Glutamatergic neuron (in vitro differentiated cells): ENCODE data around the gene ISG15. TPM values are rescaled to one million over a fixed set of nuclear protein-coding genes. Genes with fewer than 3 reads are reported as not detected.
A peak's percentile ranks its signal among the peaks of the same experiment; 100 is the strongest.

Source experiments
- DNase-seq: peaks from one replicate; pipeline ENCODE4 v3.0.0; 2022
- H3K27ac Mint-ChIP-seq: one replicate; pipeline ENCODE4 v1.8.0; 2020; ENCODE audit warnings: mild to moderate bottlenecking, mixed read lengths, inconsistent platforms; ENCODE audit not compliant: unreplicated experiment
- H3K27me3 Mint-ChIP-seq: one replicate; pipeline ENCODE4 v1.8.0; 2020; ENCODE audit warnings: mild to moderate bottlenecking, moderate library complexity, mixed read lengths, inconsistent platforms; ENCODE audit not compliant: unreplicated experiment
- H3K36me3 Mint-ChIP-seq: one replicate; pipeline ENCODE4 v1.8.0; 2020; ENCODE audit warnings: mild to moderate bottlenecking, mixed read lengths, inconsistent platforms; ENCODE audit not compliant: unreplicated experiment
- H3K4me1 Mint-ChIP-seq: one replicate; pipeline ENCODE4 v1.8.0; 2020; ENCODE audit warnings: mild to moderate bottlenecking, low read depth, mixed read lengths, inconsistent platforms; ENCODE audit not compliant: unreplicated experiment
- H3K4me3 Mint-ChIP-seq: one replicate; pipeline ENCODE4 v1.8.0; 2020; ENCODE audit warnings: mild to moderate bottlenecking, mixed read lengths, inconsistent platforms; ENCODE audit not compliant: unreplicated experiment
- H3K9me3 Mint-ChIP-seq: one replicate; pipeline ENCODE4 v1.8.0; 2020; ENCODE audit warnings: mild to moderate bottlenecking, moderate library complexity, mixed read lengths, inconsistent platforms; ENCODE audit not compliant: unreplicated experiment
- CTCF ChIP-seq: fragments of 200-600 bp; sonication (generic); IDR thresholded peaks from one replicate; pipeline ENCODE4 v1.5.0; 2021; ENCODE audit not compliant: partially characterized antibody, unreplicated experiment
- total RNA-seq: library from RNA; stranded (reverse); fragmentation: NEBNext Ultra II Directional; extraction: Animal tissue kit (Norgen Biotek cat#: 25700); gene quantifications from one replicate; pipeline ENCODE4 v1.2.1, GENCODE V29; 2021; ENCODE audit not compliant: unreplicated experiment

ISG15 gene
- total RNA-seq, 1 donor from 2014 or later = 18.4 TPM

- no peak for DNase-seq
- Mint-ChIP-seq H3K27me3 (peaks cover 18% of the 10 kb centered on the region), H3K4me3 (no peak overlapping the region), H3K9me3 (peaks cover 15% of the 10 kb centered on the region), H3K27ac (peak overlapping the region; percentile 33), H3K36me3 (peaks cover 7% of the 10 kb centered on the region), H3K4me1 (no peaks in the 10 kb centered on the region)
- no peak for TF ChIP-seq CTCF
Observed at GRCh38 chr1:1052003-1052840, 38.9 kb downstream of the ISG15 start.

GRCh38 chr1:1053022-1053421 is 39.7 kb downstream of the ISG15 start:
- Mint-ChIP-seq H3K27me3 (peaks cover 20% of the 10 kb centered on the region), H3K9me3 (peaks cover 16% of the 10 kb centered on the region), H3K27ac (no peak overlapping the region), H3K4me3 (no peak overlapping the region), H3K4me1 (no peaks in the 10 kb centered on the region), H3K36me3 (peaks cover 7% of the 10 kb centered on the region)
- DNase-seq = no peak
- no peak for TF ChIP-seq CTCF

- no peak for TF ChIP-seq CTCF
- Mint-ChIP-seq H3K27ac (no peak overlapping the region), H3K36me3 (peaks cover 7% of the 10 kb centered on the region), H3K9me3 (peaks cover 14% of the 10 kb centered on the region), H3K4me1 (no peaks in the 10 kb centered on the region), H3K27me3 (peaks cover 20% of the 10 kb centered on the region), H3K4me3 (no peak overlapping the region)
- DNase-seq = no peak
Observed at GRCh38 chr1:1053682-1054081, 40.4 kb downstream of the ISG15 start.

- TF ChIP-seq CTCF = no peak
- peaks cover 20% of the 10 kb centered on the region for H3K27me3 Mint-ChIP-seq
- DNase-seq = no peak
- no peak overlapping the region for H3K4me3 Mint-ChIP-seq
- H3K9me3 Mint-ChIP-seq = peaks cover 14% of the 10 kb centered on the region
- H3K36me3 Mint-ChIP-seq = peaks cover 7% of the 10 kb centered on the region
- H3K27ac Mint-ChIP-seq = no peak overlapping the region
- no peaks in the 10 kb centered on the region for H3K4me1 Mint-ChIP-seq
Observed at GRCh38 chr1:1054099-1054700, 40.9 kb downstream of the ISG15 start.

GRCh38 chr1:1054971-1055370 is 41.7 kb downstream of the ISG15 start:
- H3K4me1 Mint-ChIP-seq = no peaks in the 10 kb centered on the region
- no peak for DNase-seq
- peaks cover 20% of the 10 kb centered on the region for H3K27me3 Mint-ChIP-seq
- no peak overlapping the region for H3K4me3 Mint-ChIP-seq
- H3K27ac Mint-ChIP-seq = no peak overlapping the region
- no peak for TF ChIP-seq CTCF
- H3K36me3 Mint-ChIP-seq = peaks cover 7% of the 10 kb centered on the region
- H3K9me3 Mint-ChIP-seq = peaks cover 14% of the 10 kb centered on the region
